ENCODE measurements around the gene ATP5MG.

The ATP5MG gene

GRCh38 chr11:118442908-118443589, 41.6 kb downstream of the ATP5MG start:
- no peak for DNase-seq (ENCODE audit: low read depth)

DNA sequence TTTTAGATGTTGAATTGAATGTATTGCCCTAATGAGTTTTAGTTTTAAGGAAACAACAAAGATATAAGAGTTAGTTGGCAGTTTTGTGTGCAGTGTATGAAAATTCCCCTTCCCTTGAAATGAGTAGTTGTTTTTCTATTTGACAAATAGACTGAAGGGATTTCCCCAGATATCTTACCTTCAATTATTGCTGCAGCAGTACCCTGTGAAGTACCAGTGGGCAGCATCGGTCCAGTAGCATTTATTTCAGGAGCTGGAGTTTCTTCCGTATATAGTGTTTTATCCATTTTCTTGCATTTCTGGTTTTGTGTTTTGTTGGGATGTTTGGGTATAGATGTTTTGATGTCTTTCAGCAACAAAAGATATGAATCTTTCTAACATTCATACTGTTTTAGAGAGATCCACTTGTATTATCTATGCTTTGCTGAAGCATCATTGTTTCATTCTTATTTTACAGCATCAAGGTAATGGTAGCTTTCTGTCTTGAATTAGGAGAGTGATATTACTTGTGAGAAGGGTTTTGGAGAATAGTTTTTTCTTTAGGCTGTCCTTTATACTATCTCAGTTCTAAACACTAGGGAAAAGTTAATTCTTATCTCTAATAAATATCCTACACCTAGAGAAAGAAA, 42.3 kb downstream of the ATP5MG start:
- DNase-seq (ENCODE audit: low read depth): no peak

- no peak for DNase-seq (ENCODE audit: low read depth)
Measured at GRCh38 chr11:118447423-118447822, 46.0 kb downstream of the ATP5MG start.

DNA sequence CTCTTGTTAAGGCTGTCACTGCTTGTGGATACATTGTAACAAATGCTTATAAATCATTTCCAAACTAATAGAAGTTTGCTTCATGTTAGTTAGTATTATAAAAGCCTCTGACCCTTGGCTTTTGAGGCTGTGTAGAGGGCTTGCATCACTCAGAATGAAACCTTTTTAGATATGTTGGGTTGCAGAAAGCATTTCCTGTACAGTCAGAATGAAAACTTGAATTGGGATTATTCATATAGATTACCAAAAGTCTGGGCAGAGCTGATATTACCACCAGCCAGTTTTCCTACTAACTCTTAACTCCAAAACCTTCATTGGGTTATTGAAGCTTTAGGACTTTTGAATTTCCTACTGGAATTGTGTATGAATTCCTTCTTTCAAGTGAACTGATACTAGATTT, 46.9 kb downstream of the ATP5MG start:
- DNase-seq (ENCODE audit: low read depth): no peak

DNA sequence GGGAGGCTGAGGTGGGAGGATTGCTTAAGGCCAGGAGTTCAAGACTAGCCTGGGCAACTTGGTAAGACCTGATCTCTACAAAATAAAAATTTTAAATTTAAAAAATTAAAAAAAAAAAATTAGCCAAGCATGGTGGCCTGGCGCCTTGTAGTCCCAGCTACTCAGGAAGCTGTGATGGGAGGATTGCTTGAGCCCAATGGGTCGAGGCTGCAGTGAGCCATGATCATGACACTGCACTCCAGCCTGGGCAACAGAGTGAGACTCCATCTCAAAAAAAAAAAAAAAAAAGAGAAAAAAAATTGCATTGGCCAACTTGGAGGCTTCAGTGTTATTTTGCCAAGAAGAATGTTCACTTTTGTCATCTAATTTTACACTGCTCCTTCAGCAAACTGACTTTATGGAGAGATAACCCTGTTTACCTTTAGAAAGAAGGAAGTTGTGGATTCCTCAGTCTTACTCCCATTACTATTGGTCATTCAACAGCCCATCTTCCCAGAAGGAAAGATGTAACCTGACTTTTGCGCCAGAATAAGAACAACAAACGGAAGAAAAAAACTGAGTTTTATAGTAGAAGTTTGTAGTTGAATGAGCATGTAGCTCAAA, 48.0 kb downstream of the ATP5MG start:
- DNase-seq (ENCODE audit: low read depth): no peak

GRCh38 chr11:118450451-118450850, 49.0 kb downstream of the ATP5MG start:
- DNase-seq (ENCODE audit: low read depth): no peak

Measured in activated T-helper 9 cell treated with anti-CD3 and anti-CD28 coated beads, Interleukin-2, amount 50 U/mL, for 16 hours (primary cell).